Endothelial cell of umbilical vein (primary cell): Measurements from ENCODE around the gene HEATR5B. TPM values are rescaled to one million over a fixed set of nuclear protein-coding genes. Genes with fewer than 3 reads are reported as not detected.

Experiments used
- BruUV-seq: library from RNA; stranded (reverse); fragments of 400-500 nt; replicated peaks from 2 replicates; lab custom pipeline; 2021; lab: Mats Ljungman, UMichigan
- CTCF ChIA-PET: fragments of 300-600, 350-600 bp; sonication (Branson Sonifier 250); formaldehyde crosslinking; loops from one replicate; lab custom pipeline; 2021; ENCODE audit warnings: antibody characterized with exemption, inconsistent platforms; lab: Charles Lee
- POLR2A ChIA-PET: fragments of 300-600, 350-600 bp; sonication (Branson Sonifier 250); formaldehyde crosslinking; loops from one replicate; lab custom pipeline; 2021; ENCODE audit warnings: antibody characterized with exemption, inconsistent platforms; lab: Charles Lee
- DNase-seq: peaks from one replicate; pipeline ENCODE4 v3.0.0-alpha.2; 2011; ENCODE audit warnings: low read depth, low spot score
- FAIRE-seq: peaks from 2 replicates; lab custom pipeline; 2011; peaks lifted over from hg19 to GRCh38; lab: Jason Lieb, UNC
- H2AFZ ChIP-seq: 2 replicates; pipeline ENCODE4 v1.6.0; 2012; ENCODE audit warnings: low read depth, low read length, control low read depth, inconsistent platforms
- H3K27ac ChIP-seq: 2 replicates; pipeline ENCODE4 v1.5.1; 2011; ENCODE audit warnings: low read depth, mild to moderate bottlenecking, control low read depth, low read length, moderate library complexity; ENCODE audit not compliant: insufficient read depth
- H3K27me3 ChIP-seq, 2 experiments: 2 replicates each; pipeline versions ENCODE4 v1.6.0 to v1.6.1; 2011; ENCODE audit warnings: low read length in 2 of 2, mixed read lengths in 1 of 2; ENCODE audit not compliant: control insufficient read depth in 2 of 2, insufficient read depth in 2 of 2
- H3K36me3 ChIP-seq, 2 experiments: 2 replicates in 1 of 2; 3 replicates in 1 of 2; pipeline ENCODE4 v1.5.1; 2011; ENCODE audit warnings: low read length in 2 of 2, mild to moderate bottlenecking in 1 of 2, moderate library complexity in 1 of 2; ENCODE audit not compliant: control insufficient read depth in 2 of 2, insufficient read depth in 2 of 2; ENCODE audit errors: extremely low read depth in 1 of 2
- H3K4me1 ChIP-seq: 3 replicates; pipeline ENCODE4 v1.5.1; 2011; ENCODE audit warnings: mild to moderate bottlenecking, low read length; ENCODE audit not compliant: control insufficient read depth, insufficient read depth; ENCODE audit errors: extremely low read depth
- H3K4me2 ChIP-seq: 2 replicates; pipeline ENCODE4 v1.6.1; 2011; ENCODE audit warnings: low read length, control low read depth, mixed read lengths; ENCODE audit not compliant: insufficient read depth
- H3K4me3 ChIP-seq, 3 experiments: fragments of 200-600 bp in 1 of 3; sonication (generic), shearing (Covaris generic) in 1 of 3; replicated peaks in 1 of 3; 2 replicates each; pipeline ENCODE4 v1.5.1; 2011 to 2016; ENCODE audit warnings: control low read depth in 3 of 3, low read length in 3 of 3, mild to moderate bottlenecking in 2 of 3, inconsistent platforms in 1 of 3, low read depth in 1 of 3, moderate library complexity in 1 of 3; ENCODE audit not compliant: insufficient read depth in 1 of 3
- H3K79me2 ChIP-seq: 2 replicates; pipeline ENCODE4 v1.6.0; 2012; ENCODE audit warnings: low read length, inconsistent platforms; ENCODE audit not compliant: control insufficient read depth, insufficient read depth
- H3K9ac ChIP-seq: replicated peaks from 2 replicates; pipeline ENCODE3; 2011; ENCODE audit warnings: low read length, control low read depth; ENCODE audit not compliant: insufficient read depth; ENCODE audit errors: extremely low read depth
- H3K9me1 ChIP-seq: replicated peaks from 3 replicates; pipeline ENCODE4 v1.6.0; 2011; ENCODE audit warnings: mild to moderate bottlenecking, low read length; ENCODE audit not compliant: control insufficient read depth, insufficient read depth; ENCODE audit errors: extremely low read depth
- H3K9me3 ChIP-seq: replicated peaks from 2 replicates; pipeline ENCODE4 v1.5.1; 2012; ENCODE audit warnings: low read length, inconsistent platforms; ENCODE audit not compliant: control insufficient read depth, insufficient read depth
- H4K20me1 ChIP-seq: replicated peaks from 2 replicates; pipeline ENCODE3; 2011; ENCODE audit warnings: mild to moderate bottlenecking, low read length; ENCODE audit not compliant: control insufficient read depth, insufficient read depth; ENCODE audit errors: extremely low read depth
- CTCF ChIP-seq, 2 donors: IDR thresholded peaks; 1 replicate in 1 of 2; 2 replicates in 1 of 2; pipeline ENCODE4 v1.5.1; 2011; ENCODE audit warnings: low read length in 2 of 2, mild to moderate bottlenecking in 2 of 2, moderate library complexity in 2 of 2, control low read depth in 1 of 2, inconsistent platforms in 1 of 2, low read depth in 1 of 2; ENCODE audit not compliant: insufficient read depth in 1 of 2; ENCODE audit errors: extremely low read depth in 1 of 2
- EZH2 ChIP-seq: IDR thresholded peaks from 2 replicates; pipeline ENCODE4 v1.6.1; 2012; ENCODE audit warnings: borderline replicate concordance, low read depth, mild to moderate bottlenecking, moderate library complexity, low read length, inconsistent platforms; ENCODE audit not compliant: severe bottlenecking
- FOS ChIP-seq: IDR thresholded peaks from 2 replicates; pipeline ENCODE4 v1.6.1; 2011; ENCODE audit warnings: mild to moderate bottlenecking, low read length, moderate library complexity, borderline replicate concordance; ENCODE audit not compliant: insufficient read depth
- GATA2 ChIP-seq: IDR thresholded peaks from 2 replicates; pipeline ENCODE4 v1.7.0; 2011; ENCODE audit warnings: low read depth, mild to moderate bottlenecking, moderate library complexity, mixed read lengths, low read length; ENCODE audit not compliant: insufficient read length, insufficient read depth
- JUN ChIP-seq: IDR thresholded peaks from 2 replicates; pipeline ENCODE4 v1.6.1; 2011; ENCODE audit warnings: borderline replicate concordance, low read depth; ENCODE audit not compliant: insufficient read length, insufficient read depth
- MAX ChIP-seq: IDR thresholded peaks from 2 replicates; pipeline ENCODE4 v1.6.1; 2011; ENCODE audit not compliant: insufficient read depth, insufficient read length
- MYC ChIP-seq: IDR thresholded peaks from one replicate; pipeline ENCODE4 v1.6.1; 2011; ENCODE audit warnings: mild to moderate bottlenecking, low read depth, low read length
- POLR2A ChIP-seq: IDR thresholded peaks from 2 replicates; pipeline ENCODE4 v1.6.1; 2012; ENCODE audit warnings: low read depth, mild to moderate bottlenecking, control low read depth, low read length
- POLR2AphosphoS5 ChIP-seq: IDR thresholded peaks from 2 replicates; pipeline ENCODE4 v1.6.1; 2012; ENCODE audit warnings: low read depth, mild to moderate bottlenecking, control low read depth, low read length, moderate library complexity; ENCODE audit not compliant: insufficient read depth
- dilution Hi-C: fragments of 300-500 bp; cut with MboI; formaldehyde crosslinking; loops from one replicate; pipeline ENCODE4 v1.15.0; 2019; ENCODE audit warnings: low sequenced_read_pairs; ENCODE audit not compliant: extremely low pct_ligation_motif_present
- intact Hi-C: fragments of 100-400 bp; cut with micrococcal nuclease; formaldehyde crosslinking; loops from one replicate; pipeline ENCODE4 v1.10.0; 2022
- polyA plus RNA-seq, 4 experiments: library from polyadenylated mRNA; depleted of rRNA in 3 of 4; stranded (reverse) in 3 of 4; unstranded in 1 of 4; fragments of >200 nt; gene quantifications; 2 replicates each; pipeline versions ENCODE4 v1.2.1 to v1.2.3, GENCODE V29; 2011 to 2012; ENCODE audit warnings: missing spikeins in 1 of 4
- total RNA-seq: library from RNA; stranded (reverse); gene quantifications from 2 replicates; pipeline ENCODE4 v1.2.3, GENCODE V29; 2021

HEATR5B gene
- total and polyA plus RNA-seq, 2 donors (not counting 3 experiments of a cell fraction or from before 2014, with no cell fraction given): 16.1 to 22.5 TPM

- CTCF ChIA-PET: no interaction called here
- Histone ChIP-seq H3K4me1 (peaks cover 7% of the 10 kb centered on the region), H3K27ac (no peak overlapping the region), H4K20me1 (no peaks in the 10 kb centered on the region), H3K79me2 (peaks cover 67% of the 10 kb centered on the region), H3K9me1 (no peaks in the 10 kb centered on the region), H3K4me3 (no peak overlapping the region), H3K9ac (no peak overlapping the region), H3K4me2 (no peak overlapping the region), H3K36me3 (no peaks in the 10 kb centered on the region), H2AFZ (no peak overlapping the region), H3K9me3 (no peaks in the 10 kb centered on the region), H3K27me3 (no peaks in the 10 kb centered on the region)
- dilution Hi-C loops (no loop called here), intact Hi-C loops (no loop called here)
- POLR2A ChIA-PET: no interaction called here
- TF ChIP-seq MYC: no peak
- no peak for TF ChIP-seq POLR2A
- TF ChIP-seq FOS: no peak
- TF ChIP-seq EZH2: no peak
- no peak for TF ChIP-seq CTCF (IDR thresholded peaks at IDR 0.05; ENCODE audit: extremely low read depth in 1 of 2, insufficient read depth in 1 of 2, low read depth in 1 of 2, low read length in 2 of 2)
- TF ChIP-seq GATA2: no peak
- TF ChIP-seq POLR2AphosphoS5: no peak
- TF ChIP-seq MAX: no peak
- TF ChIP-seq JUN: no peak
- BruUV-seq: no TSS peak
- FAIRE-seq (no peak), DNase-seq (no peak)
These were observed 124.0 kb downstream of the HEATR5B start for GRCh38 chr2:36960005-36960675.
